IMR-90 (cell line): ENCODE data around the gene DENND1C.

Experiments used
- POLR2A ChIP-seq: IDR thresholded peaks from 2 replicates; pipeline ENCODE4 v1.6.1; 2012; ENCODE audit warnings: mild to moderate bottlenecking, low read depth, low read length
- TF ChIP-seq, protein P1 (sequence below): fragments of 150-350 bp; IDR thresholded peaks from 2 replicates; pipeline ENCODE4 v1.6.1; 2017; ENCODE audit warnings: mild to moderate bottlenecking, antibody characterized with exemption, low read length, low read depth
- TF ChIP-seq, protein P2 (sequence below): conservative IDR thresholded peaks from 2 replicates; pipeline ENCODE4 v1.5.1; 2012; ENCODE audit warnings: mild to moderate bottlenecking, low read depth, low read length, improper control_type of control experiment

DNA sequence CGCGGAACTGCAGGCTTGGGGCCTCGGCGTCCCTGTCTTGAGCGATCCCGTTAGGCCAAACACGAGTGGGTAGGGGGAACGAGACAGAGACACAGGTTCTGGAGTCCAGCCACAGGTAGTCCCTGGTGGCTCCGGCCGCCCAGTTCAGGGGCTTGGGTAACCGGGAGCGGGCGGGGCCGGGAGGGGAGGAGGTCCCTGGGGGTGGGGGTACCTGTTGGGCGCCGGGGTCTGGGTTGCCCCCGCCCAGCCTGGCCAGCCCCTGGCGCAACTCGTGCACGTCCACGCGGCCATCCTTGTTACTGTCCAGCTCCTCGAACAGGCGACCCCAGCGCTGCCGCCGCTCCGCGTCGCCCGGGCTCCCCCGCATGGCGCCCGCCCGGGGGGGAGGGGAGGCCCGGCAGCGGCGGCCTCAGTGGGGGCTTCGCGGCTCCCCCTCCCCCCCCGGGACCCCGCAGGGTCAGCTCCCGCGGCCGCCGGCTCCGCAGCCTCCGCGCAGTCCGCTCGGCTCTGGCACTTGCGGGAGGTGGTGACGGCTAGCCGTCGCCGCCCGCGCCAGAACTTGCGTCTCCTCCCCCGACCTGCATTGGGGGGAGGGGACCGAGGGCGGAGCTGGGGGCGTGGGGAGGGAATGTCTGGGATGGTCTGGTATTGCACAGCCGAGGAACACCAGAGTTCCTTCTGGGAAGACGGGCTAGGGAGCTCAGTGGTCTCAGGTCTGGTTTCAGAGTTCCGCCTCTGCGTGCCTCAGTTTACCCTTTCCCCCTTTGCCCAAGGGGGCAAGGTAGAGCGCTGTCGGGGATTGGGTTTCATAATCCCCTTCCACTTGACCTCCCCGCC, 22.1 kb downstream of the DENND1C start, which contains the start of gene SLC25A23:
- TF ChIP-seq, protein P1, sequence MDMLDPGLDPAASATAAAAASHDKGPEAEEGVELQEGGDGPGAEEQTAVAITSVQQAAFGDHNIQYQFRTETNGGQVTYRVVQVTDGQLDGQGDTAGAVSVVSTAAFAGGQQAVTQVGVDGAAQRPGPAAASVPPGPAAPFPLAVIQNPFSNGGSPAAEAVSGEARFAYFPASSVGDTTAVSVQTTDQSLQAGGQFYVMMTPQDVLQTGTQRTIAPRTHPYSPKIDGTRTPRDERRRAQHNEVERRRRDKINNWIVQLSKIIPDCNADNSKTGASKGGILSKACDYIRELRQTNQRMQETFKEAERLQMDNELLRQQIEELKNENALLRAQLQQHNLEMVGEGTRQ, result no peak
- TF ChIP-seq POLR2A, result no peak
- TF ChIP-seq, protein P2, sequence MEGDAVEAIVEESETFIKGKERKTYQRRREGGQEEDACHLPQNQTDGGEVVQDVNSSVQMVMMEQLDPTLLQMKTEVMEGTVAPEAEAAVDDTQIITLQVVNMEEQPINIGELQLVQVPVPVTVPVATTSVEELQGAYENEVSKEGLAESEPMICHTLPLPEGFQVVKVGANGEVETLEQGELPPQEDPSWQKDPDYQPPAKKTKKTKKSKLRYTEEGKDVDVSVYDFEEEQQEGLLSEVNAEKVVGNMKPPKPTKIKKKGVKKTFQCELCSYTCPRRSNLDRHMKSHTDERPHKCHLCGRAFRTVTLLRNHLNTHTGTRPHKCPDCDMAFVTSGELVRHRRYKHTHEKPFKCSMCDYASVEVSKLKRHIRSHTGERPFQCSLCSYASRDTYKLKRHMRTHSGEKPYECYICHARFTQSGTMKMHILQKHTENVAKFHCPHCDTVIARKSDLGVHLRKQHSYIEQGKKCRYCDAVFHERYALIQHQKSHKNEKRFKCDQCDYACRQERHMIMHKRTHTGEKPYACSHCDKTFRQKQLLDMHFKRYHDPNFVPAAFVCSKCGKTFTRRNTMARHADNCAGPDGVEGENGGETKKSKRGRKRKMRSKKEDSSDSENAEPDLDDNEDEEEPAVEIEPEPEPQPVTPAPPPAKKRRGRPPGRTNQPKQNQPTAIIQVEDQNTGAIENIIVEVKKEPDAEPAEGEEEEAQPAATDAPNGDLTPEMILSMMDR, result no peak
